Activated CD4-positive, alpha-beta T cell treated with anti-CD3 and anti-CD28 coated beads for 24 hours (primary cell): ENCODE data around the gene MAML2.

ENCODE experiments used
- DNase-seq, 2 donors: peaks; one replicate each; pipeline ENCODE4 v3.0.0-alpha.2; 2020; ENCODE audit warnings: low read depth in 2 of 2

Gene MAML2

GRCh38 chr11:96155627-96156378 is 187.2 kb downstream of the MAML2 start:
- peak; percentile 46 to 64 for DNase-seq

- DNase-seq, result no peak
These were observed 188.0 kb downstream of the MAML2 start for GRCh38 chr11:96154802-96155520.

- DNase-seq, result no peak
These were observed 190.4 kb downstream of the MAML2 start for GRCh38 chr11:96152623-96153022.

GRCh38 chr11:96151501-96151900 is 191.5 kb downstream of the MAML2 start:
- no peak for DNase-seq

DNA sequence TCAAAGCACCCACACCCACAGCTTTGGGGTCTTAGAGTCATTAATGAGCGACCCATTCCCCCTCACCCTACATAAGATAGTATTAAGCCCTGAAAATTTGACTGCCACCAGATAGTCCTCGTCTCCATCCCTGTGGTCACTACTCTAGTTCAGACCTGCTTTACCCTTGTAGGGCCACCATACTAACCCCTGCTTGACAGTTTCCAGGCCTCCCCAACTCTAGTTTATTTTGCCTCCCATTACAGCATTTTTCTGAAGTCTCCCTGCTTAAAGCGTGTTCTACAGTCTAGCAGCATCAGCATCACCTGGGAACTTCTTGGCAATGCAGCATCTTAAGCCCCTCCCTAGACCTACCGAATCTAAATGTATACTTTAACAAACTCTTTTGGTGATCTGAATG is 192.4 kb downstream of the MAML2 start:
- no peak for DNase-seq

- no peak for DNase-seq
These were observed 193.0 kb downstream of the MAML2 start for GRCh38 chr11:96149743-96150555.

- DNase-seq, result no peak
These were observed 195.0 kb downstream of the MAML2 start for GRCh38 chr11:96147906-96148486.

GRCh38 chr11:96147186-96147585 is 195.8 kb downstream of the MAML2 start:
- no peak for DNase-seq

- no peak for DNase-seq
These were observed 196.2 kb downstream of the MAML2 start for GRCh38 chr11:96146765-96147164.

GRCh38 chr11:96145163-96145585 is 197.8 kb downstream of the MAML2 start:
- no peak for DNase-seq

DNA sequence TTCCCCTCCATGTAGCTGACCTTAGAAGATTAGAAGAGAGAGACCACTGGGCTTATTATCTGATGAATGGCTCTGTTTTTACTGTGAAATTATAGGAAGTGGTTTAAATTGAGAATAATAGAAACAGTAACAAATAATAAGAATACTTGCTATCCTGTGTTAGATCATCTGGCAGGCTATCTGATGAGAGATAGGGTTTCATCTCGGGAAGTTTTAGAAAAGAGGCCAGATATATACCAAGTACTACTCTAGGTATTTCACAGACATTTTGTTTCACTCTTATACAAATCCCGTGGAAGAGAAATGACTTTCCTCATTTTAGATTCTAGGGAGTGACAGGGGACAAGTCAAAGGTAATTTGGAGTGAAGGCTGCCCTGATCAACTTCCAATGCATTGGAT is 198.4 kb downstream of the MAML2 start:
- DNase-seq, result no peak

DNA sequence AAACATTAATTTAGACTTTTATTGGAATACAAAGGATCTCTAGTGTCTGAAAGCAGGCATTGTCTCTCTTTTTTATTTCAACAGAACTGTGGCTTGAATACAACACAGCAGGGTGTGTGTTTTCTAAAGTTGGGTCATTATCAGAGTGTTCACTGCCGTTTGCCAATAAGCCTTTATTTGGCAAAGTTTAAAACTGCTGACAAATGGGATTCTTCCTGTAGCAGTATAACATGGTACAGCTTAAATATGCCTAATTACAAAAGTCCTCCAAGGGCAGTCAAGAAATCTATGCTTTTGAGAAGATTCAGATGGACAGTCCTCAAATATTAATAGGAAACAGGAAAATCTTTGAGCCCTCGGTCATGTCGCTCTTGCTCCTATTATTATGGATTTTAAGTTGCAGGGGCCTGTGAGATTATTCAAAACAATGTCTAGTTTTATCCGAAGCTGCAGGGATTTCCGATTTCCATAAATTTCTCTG is 199.9 kb downstream of the MAML2 start:
- DNase-seq, result no peak

DNA sequence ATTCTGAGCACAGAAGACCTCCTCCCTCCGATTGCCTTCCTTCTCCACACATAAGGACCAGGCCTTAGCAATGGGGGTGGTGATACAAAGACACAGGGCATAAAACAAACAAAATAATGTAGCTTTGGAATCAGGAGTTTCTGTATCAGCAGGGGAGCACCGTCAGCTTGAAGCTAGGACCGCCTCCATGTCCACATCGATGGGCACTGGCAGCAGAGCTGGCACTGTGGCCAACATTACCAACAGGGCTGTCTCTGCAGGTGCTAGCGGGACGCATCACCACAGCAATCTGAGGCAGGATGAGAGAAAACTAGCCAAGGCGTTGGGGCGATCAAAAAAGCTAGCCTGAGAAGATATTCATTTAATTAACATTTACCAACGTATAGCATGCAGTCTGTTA is 201.4 kb downstream of the MAML2 start:
- no peak for DNase-seq

DNA sequence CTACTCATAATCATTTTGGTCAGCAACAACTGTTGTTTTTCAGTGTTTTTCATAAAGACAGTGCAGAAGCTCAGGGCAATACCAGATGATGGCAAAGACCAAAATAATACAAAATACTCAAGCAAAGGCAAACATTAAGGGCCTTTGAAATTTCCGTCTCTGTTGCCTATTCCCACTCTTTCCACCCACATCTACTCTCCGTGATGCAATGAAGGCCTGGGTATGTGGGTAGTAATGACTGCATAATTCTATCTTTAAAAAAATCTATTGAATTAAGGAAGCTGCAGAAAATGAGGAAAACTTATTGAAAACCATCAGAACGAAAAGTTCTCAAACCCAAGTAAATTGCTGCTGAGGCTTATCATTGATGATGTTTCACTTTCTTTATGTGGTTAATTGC is 203.3 kb downstream of the MAML2 start:
- DNase-seq, result no peak

GRCh38 chr11:96137373-96137772 is 205.6 kb downstream of the MAML2 start:
- no peak for DNase-seq

- DNase-seq, result no peak
These were observed 206.2 kb downstream of the MAML2 start for GRCh38 chr11:96136613-96137298.

DNA sequence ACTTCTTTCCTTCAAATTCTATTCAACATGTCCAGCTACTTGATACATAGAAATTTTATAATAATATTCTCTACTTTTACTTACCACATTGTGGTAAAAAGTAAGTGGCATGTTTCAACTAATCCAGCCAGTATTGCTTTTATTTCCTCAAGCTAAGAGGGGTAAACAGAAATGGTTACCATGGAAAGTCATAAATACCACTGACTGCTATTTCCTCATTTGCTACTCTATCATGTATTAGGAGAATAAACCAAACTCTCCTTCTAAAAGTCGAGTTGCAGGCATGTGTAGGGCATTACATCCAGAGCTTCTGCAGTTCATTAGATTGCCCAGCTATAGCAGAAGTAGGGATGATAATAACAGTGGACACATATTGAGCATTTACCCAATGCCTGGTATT is 208.4 kb downstream of the MAML2 start:
- DNase-seq, result no peak

DNA sequence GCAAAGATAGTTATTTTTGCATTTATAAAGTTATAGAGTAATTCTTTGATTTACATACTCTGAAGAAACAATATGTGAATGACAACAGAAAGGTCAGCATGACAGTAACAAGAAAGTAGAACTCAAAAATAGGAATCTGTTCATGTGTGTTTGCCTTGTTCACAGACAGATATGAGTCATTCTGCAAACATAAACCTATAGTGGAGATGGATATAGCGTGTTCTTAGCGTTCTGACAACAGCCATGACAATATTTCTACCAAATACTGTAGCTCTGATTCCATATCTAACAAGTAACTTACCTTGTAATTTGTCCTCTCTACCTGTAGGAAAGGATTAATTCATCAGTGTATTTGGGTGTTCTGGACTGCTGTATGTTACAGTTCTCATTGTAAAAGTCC is 210.6 kb downstream of the MAML2 start:
- no peak for DNase-seq

- no peak for DNase-seq
These were observed 212.9 kb downstream of the MAML2 start for GRCh38 chr11:96130061-96130620.

- DNase-seq, result no peak
These were observed 215.4 kb downstream of the MAML2 start for GRCh38 chr11:96127596-96127959.

- DNase-seq, result no peak
These were observed 215.9 kb downstream of the MAML2 start for GRCh38 chr11:96126917-96127595.
